Measurements from ENCODE around the gene GJD3. TPM values are rescaled to one million over a fixed set of nuclear protein-coding genes. Genes with fewer than 3 reads are reported as not detected.

Gene GJD3
- total RNA-seq, 2 donors from 2014 or later: not detected

DNA sequence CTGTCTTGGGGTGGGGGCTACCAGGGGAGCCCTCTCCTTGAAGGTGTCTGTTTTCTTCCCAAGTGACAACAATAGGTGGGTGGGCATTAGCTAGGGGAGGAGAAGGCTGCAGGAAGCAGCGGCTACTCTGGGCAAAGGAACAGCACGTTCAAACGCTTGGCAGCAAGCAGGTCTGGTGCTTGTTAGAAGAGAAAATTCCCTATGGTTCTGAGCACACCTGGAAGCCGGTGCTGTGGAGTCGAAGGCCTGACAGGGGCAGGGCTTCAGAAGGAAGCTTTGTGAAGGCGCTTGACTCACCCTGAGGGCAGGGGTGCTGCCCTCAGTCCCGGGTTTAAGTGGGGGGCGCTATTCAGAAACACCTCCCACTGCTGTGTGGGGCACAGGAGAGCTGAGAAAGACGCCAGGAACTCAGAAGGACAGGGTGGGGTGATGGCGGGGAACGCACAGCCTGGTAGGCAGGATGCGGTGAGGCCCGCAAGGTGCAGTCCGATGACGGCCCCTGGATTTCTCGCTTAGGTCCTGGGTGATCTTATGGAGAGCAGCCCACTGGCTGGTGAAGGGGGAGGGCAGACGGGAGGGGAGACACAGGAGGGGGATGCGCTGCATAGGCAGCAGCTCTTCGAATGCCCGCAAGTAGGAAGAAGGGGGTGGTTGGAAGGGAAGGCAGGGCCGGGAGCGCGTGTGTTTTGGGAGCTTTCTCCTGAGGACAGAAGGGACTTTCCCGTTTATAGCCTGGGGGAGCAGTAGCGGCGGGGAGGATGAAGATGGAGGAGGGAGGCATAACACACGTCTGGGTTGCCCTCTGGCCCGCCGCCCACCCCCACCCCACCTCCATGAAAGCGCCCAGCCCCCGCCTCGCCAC, 3.2 kb downstream of the GJD3 start:
- H3K27me3 ChIP-seq (ENCODE audit: control insufficient read depth, insufficient read depth, low read length, poor library complexity, severe bottlenecking): peaks cover 15% of the 10 kb centered on the region
- Mint-ChIP-seq H3K27ac (no peak overlapping the region), H3K4me3 (no peak overlapping the region), H3K36me3 (ENCODE audit: low read depth) (no peaks in the 10 kb centered on the region), H3K27me3 (ENCODE audit: insufficient read depth) (peaks cover 49% of the 10 kb centered on the region), H3K9me3 (no peaks in the 10 kb centered on the region), H3K4me1 (peaks cover 8% of the 10 kb centered on the region)
- no peak for TF ChIP-seq CTCF (conservative IDR thresholded peaks at IDR 0.05)
- H3K4me3 ChIP-seq (ENCODE audit: low read length): no peak overlapping the region
- no peaks in the 10 kb centered on the region for H3K9me3 ChIP-seq (ENCODE audit: control insufficient read depth, low read length)
- WGBS, 2 experiments (ENCODE audit: insufficient coverage in 1 of 2, insufficient read length in 1 of 2): 72 to 75% methylated on average over 23 to 27 of the region's 32 CpGs
- H3K9ac ChIP-seq (ENCODE audit: extremely low read depth, low read length, poor library complexity, severe bottlenecking): no peak overlapping the region
- H3K4me1 ChIP-seq (ENCODE audit: control insufficient read depth, insufficient read depth, low read length): no peaks in the 10 kb centered on the region
- H3K27ac ChIP-seq (ENCODE audit: low read depth, low read length): no peak overlapping the region
- DNase-seq: peak; percentile 70
- peaks cover 2% of the 10 kb centered on the region for H3K36me3 ChIP-seq (ENCODE audit: control insufficient read depth, insufficient read depth, low read length)

- Mint-ChIP-seq H3K4me1 (peaks cover 8% of the 10 kb centered on the region), H3K27me3 (ENCODE audit: insufficient read depth) (peaks cover 48% of the 10 kb centered on the region), H3K9me3 (no peaks in the 10 kb centered on the region), H3K36me3 (ENCODE audit: low read depth) (peaks cover 6% of the 10 kb centered on the region), H3K27ac (no peak overlapping the region), H3K4me3 (no peak overlapping the region)
- Histone ChIP-seq H3K36me3 (ENCODE audit: control insufficient read depth, insufficient read depth, low read length) (peaks cover 12% of the 10 kb centered on the region), H3K27me3 (ENCODE audit: control insufficient read depth, insufficient read depth, low read length, poor library complexity, severe bottlenecking) (peaks cover 15% of the 10 kb centered on the region), H3K4me3 (ENCODE audit: low read length) (no peak overlapping the region), H3K4me1 (ENCODE audit: control insufficient read depth, insufficient read depth, low read length) (no peaks in the 10 kb centered on the region), H3K9ac (ENCODE audit: extremely low read depth, low read length, poor library complexity, severe bottlenecking) (no peak overlapping the region), H3K27ac (ENCODE audit: low read depth, low read length) (no peak overlapping the region), H3K9me3 (ENCODE audit: control insufficient read depth, low read length) (no peaks in the 10 kb centered on the region)
- no peak for DNase-seq
- WGBS, 2 experiments (ENCODE audit: insufficient coverage in 1 of 2, insufficient read length in 1 of 2): 85 to 92% methylated on average over 3 to 8 of the region's 8 CpGs
- TF ChIP-seq CTCF (conservative IDR thresholded peaks at IDR 0.05): no peak
Observed at GRCh38 chr17:40360091-40360490, 4.4 kb downstream of the GJD3 start.

- Mint-ChIP-seq H3K9me3 (no peaks in the 10 kb centered on the region), H3K4me1 (peaks cover 12% of the 10 kb centered on the region), H3K27me3 (ENCODE audit: insufficient read depth) (peaks cover 32% of the 10 kb centered on the region), H3K4me3 (no peak overlapping the region), H3K27ac (no peak overlapping the region), H3K36me3 (ENCODE audit: low read depth) (peaks cover 12% of the 10 kb centered on the region)
- 20 to 44% methylated on average over 4 to 16 of the region's 17 CpGs for WGBS, 2 experiments (ENCODE audit: insufficient coverage in 1 of 2, insufficient read length in 1 of 2)
- H3K27ac ChIP-seq (ENCODE audit: low read depth, low read length): no peak overlapping the region
- no peak overlapping the region for H3K9ac ChIP-seq (ENCODE audit: extremely low read depth, low read length, poor library complexity, severe bottlenecking)
- peaks cover 2% of the 10 kb centered on the region for H3K27me3 ChIP-seq (ENCODE audit: control insufficient read depth, insufficient read depth, low read length, poor library complexity, severe bottlenecking)
- no peaks in the 10 kb centered on the region for H3K9me3 ChIP-seq (ENCODE audit: control insufficient read depth, low read length)
- DNase-seq: peak; percentile 98
- peaks cover 19% of the 10 kb centered on the region for H3K36me3 ChIP-seq (ENCODE audit: control insufficient read depth, insufficient read depth, low read length)
- peak; percentile 99 for TF ChIP-seq CTCF (conservative IDR thresholded peaks at IDR 0.05)
- H3K4me3 ChIP-seq (ENCODE audit: low read length): no peak overlapping the region
- no peaks in the 10 kb centered on the region for H3K4me1 ChIP-seq (ENCODE audit: control insufficient read depth, insufficient read depth, low read length)
Observed at GRCh38 chr17:40358323-40359038, 6.1 kb downstream of the GJD3 start.
